Measurements from ENCODE around the gene ZBTB43. TPM values are rescaled to one million over a fixed set of nuclear protein-coding genes. Genes with fewer than 3 reads are reported as not detected.

The ZBTB43 gene
- total and polyA plus RNA-seq, 10 of the 15 experiments (the other 5 are each of a cell fraction or from before 2014, with no cell fraction given): 2.4 to 19.3 (median 8.7) TPM

- 62% methylated on average over 19 of the region's 19 CpGs for WGBS (ENCODE audit: insufficient coverage, insufficient replicate concordance, low lambda C conversion rate, missing lambda C conversion rate)
- CTCF ChIA-PET: no interaction called here
- FAIRE-seq: no peak
These were observed 49.4 kb upstream of the ZBTB43 start for GRCh38 chr9:126755317-126755875.

More at GRCh38 chr9:126755317-126755875, 49.4 kb upstream of the ZBTB43 start:
- Histone ChIP-seq H3K36me3 (ENCODE audit: control insufficient read depth in 2 of 2, insufficient read depth in 2 of 2, low read length in 1 of 2) (no peaks in the 10 kb centered on the region), H3K4me3 (no peak overlapping the region), H3K4me1 (ENCODE audit: control insufficient read depth, insufficient read depth, low read length) (no peaks in the 10 kb centered on the region), H3K79me2 (ENCODE audit: control insufficient read depth, insufficient read depth, low read length) (no peaks in the 10 kb centered on the region), H4K20me1 (ENCODE audit: control insufficient read depth, insufficient read depth) (no peaks in the 10 kb centered on the region), H3K4me2 (ENCODE audit: control insufficient read depth, insufficient read depth) (no peak overlapping the region), H3K27ac (ENCODE audit: control insufficient read depth, insufficient read depth) (no peak overlapping the region), H3K27me3 (replicated peaks in 1 of 2; ENCODE audit: control insufficient read depth in 2 of 2, insufficient read depth in 2 of 2, low read length in 1 of 2) (no peaks in the 10 kb centered on the region; a peak in 1 of 4 replicates), H2AFZ (ENCODE audit: control insufficient read depth, low read depth, low read length) (no peak overlapping the region), H3K9me3 (replicated peaks; ENCODE audit: control insufficient read depth, insufficient read depth, low read length) (no peaks in the 10 kb centered on the region), H3K9ac (ENCODE audit: control insufficient read depth, insufficient read depth, low read length) (no peak overlapping the region)
- SMC1A ChIA-PET (ENCODE audit: uncharacterized antibody, unreplicated experiment): interaction anchor here (0.6 kb wide), 1 partner anchor 47 kb away, joined by 3 read pairs; no protein-coding TSS in a partner anchor
- ATAC-seq (no peak), DNase-seq (ENCODE audit: low read depth, low spot score) (no peak)
- POLR2A ChIA-PET: no interaction called here
- BruUV-seq (replicated peaks): no TSS peak
- in situ Hi-C loops (cut with MboI): no loop called here
- intact Hi-C loops (cut with micrococcal nuclease; ENCODE audit: unreplicated experiment): no loop called here
- RAD21 ChIA-PET (ENCODE audit: unreplicated experiment): no interaction called here
- TF ChIP-seq RFX5 (IDR thresholded peaks at IDR 0.05; ENCODE audit: low read depth, low read length) (no peak), MYC (IDR thresholded peaks at IDR 0.05; ENCODE audit: insufficient read depth, insufficient read length, insufficient replicate concordance, low read length, severe bottlenecking) (no peak), CBX3 (IDR thresholded peaks at IDR 0.05; ENCODE audit: borderline replicate concordance, low read depth) (no peak), TAF1 (IDR thresholded peaks at IDR 0.05; ENCODE audit: borderline replicate concordance, low read depth, low read length) (no peak), MTA3 (IDR thresholded peaks at IDR 0.05; ENCODE audit: borderline replicate concordance, low read length) (no peak), ZNF207 (IDR thresholded peaks at IDR 0.05; ENCODE audit: borderline replicate concordance) (no peak), ZNF687 (IDR thresholded peaks at IDR 0.05) (no peak), FOXM1 (IDR thresholded peaks at IDR 0.05; ENCODE audit: low read depth, low read length) (no peak), ASH2L (IDR thresholded peaks at IDR 0.05; ENCODE audit: borderline replicate concordance, low read depth) (no peak), POU2F2 (IDR thresholded peaks at IDR 0.05; ENCODE audit: borderline replicate concordance, low read depth, low read length) (no peak)
